ENCODE data around the gene INPP1. TPM values are rescaled to one million over a fixed set of nuclear protein-coding genes. Genes with fewer than 3 reads are reported as not detected.
A peak's percentile ranks its signal among the peaks of the same experiment; 100 is the strongest.

INPP1 gene
- total RNA-seq, 4 donors from 2014 or later = 5.6 to 9.9 (median 8.0) TPM

DNA sequence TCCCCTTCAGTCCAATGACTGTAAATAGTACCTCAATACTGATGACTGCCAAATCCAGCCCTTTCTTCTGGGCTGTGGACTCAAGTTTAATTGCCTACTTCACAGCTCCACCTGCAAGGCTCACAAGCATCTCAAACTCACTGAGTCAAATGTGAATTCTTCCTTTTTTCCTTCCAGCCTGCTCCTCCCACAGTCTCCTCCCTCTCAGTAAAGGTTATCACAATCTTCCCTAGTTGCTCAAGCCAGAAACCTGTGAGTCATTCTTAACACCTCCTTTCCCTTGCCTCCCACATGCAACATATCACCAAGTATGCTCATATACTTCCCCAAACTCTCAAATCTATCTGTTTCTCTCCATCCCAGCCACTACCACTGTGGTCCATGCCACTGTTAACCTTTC lies 61.1 kb downstream of the INPP1 start:
- DNase-seq (no peak), ATAC-seq (no peak)
- no peak overlapping the region for H3K4me3 ChIP-seq
- no peaks in the 10 kb centered on the region for H3K9me3 ChIP-seq
- no peaks in the 10 kb centered on the region for H3K36me3 ChIP-seq
- intact Hi-C loops (cut with DNase I; ENCODE audit: low total_unique reads) = no loop called here
- H3K27me3 ChIP-seq = no peaks in the 10 kb centered on the region
- H3K4me1 ChIP-seq = peaks cover 7 to 8% of the 10 kb centered on the region in 2 donors
- no peak overlapping the region for H3K27ac ChIP-seq
- TF ChIP-seq POLR2A (IDR thresholded peaks at IDR 0.05) = no peak
- TF ChIP-seq, protein P1, sequence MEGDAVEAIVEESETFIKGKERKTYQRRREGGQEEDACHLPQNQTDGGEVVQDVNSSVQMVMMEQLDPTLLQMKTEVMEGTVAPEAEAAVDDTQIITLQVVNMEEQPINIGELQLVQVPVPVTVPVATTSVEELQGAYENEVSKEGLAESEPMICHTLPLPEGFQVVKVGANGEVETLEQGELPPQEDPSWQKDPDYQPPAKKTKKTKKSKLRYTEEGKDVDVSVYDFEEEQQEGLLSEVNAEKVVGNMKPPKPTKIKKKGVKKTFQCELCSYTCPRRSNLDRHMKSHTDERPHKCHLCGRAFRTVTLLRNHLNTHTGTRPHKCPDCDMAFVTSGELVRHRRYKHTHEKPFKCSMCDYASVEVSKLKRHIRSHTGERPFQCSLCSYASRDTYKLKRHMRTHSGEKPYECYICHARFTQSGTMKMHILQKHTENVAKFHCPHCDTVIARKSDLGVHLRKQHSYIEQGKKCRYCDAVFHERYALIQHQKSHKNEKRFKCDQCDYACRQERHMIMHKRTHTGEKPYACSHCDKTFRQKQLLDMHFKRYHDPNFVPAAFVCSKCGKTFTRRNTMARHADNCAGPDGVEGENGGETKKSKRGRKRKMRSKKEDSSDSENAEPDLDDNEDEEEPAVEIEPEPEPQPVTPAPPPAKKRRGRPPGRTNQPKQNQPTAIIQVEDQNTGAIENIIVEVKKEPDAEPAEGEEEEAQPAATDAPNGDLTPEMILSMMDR (IDR thresholded peaks at IDR 0.05 in 4 of 5, conservative IDR thresholded peaks at IDR 0.05 in 1 of 5) = no peak
- in situ Hi-C loops (cut with MboI; ENCODE audit: low sequenced_read_pairs in 4 of 4) = no loop called here

DNA sequence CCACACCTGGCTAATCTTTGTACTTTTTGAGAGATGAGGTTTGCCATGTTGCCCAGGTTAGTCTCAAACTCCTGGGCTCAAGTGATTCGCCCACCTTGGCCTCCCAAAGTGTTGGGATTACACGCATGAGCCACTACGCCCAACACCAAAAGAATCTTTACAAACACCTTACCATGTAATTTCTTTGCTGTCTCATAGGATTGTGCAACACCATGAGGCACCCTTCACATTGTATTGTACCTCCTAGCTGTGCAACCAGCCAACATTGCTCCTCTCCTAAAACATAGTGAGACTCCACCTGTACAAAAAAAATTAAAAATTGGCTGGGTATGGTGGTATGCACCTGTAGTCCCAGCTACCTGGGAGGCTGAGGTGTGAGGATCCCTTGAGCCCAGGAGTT lies 61.7 kb downstream of the INPP1 start:
- in situ Hi-C loops (cut with MboI; ENCODE audit: low sequenced_read_pairs in 4 of 4) (no loop called here), intact Hi-C loops (cut with DNase I; ENCODE audit: low total_unique reads) (no loop called here)
- no peak overlapping the region for H3K27ac ChIP-seq
- H3K36me3 ChIP-seq = no peaks in the 10 kb centered on the region
- no peak overlapping the region for H3K4me3 ChIP-seq
- no peaks in the 10 kb centered on the region for H3K27me3 ChIP-seq
- ATAC-seq (no peak), DNase-seq (no peak)
- H3K9me3 ChIP-seq = no peaks in the 10 kb centered on the region
- no peak for TF ChIP-seq POLR2A (IDR thresholded peaks at IDR 0.05)
- TF ChIP-seq, protein P1 (IDR thresholded peaks at IDR 0.05 in 4 of 5, conservative IDR thresholded peaks at IDR 0.05 in 1 of 5) = no peak
- peaks cover 7 to 9% of the 10 kb centered on the region in 2 donors for H3K4me1 ChIP-seq

DNA sequence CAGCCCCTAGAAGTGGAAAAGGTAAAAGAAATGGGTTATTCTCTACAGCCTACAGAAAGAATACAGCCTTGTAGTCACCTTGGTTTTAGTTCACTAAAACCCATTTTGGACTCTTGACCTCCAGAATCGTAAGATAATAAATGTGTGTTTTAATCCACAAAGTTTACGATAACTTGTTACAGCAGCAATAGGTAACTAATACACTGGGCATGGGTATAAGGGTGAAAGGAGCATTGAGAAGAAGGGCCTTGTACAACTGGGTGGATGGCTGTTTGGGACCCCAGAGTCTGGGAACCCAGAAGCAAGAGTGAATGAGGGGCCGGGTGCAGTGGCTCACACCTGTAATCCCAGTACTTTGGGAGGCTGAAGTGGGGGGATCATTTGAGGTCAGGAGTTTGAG lies 62.6 kb downstream of the INPP1 start:
- DNase-seq = no peak
- TF ChIP-seq POLR2A (IDR thresholded peaks at IDR 0.05) = no peak
- TF ChIP-seq, protein P1 (IDR thresholded peaks at IDR 0.05 in 4 of 5, conservative IDR thresholded peaks at IDR 0.05 in 1 of 5) = no peak
- Histone ChIP-seq H3K4me3 (no peak overlapping the region), H3K27ac (no peak overlapping the region), H3K9me3 (no peaks in the 10 kb centered on the region), H3K4me1 (peaks cover 7 to 9% of the 10 kb centered on the region in 2 donors), H3K27me3 (no peaks in the 10 kb centered on the region), H3K36me3 (no peaks in the 10 kb centered on the region)
- ATAC-seq = no peak
- intact Hi-C loops (cut with DNase I; ENCODE audit: low total_unique reads) = no loop called here
- in situ Hi-C loops (cut with MboI; ENCODE audit: low sequenced_read_pairs in 4 of 4) = no loop called here

DNA sequence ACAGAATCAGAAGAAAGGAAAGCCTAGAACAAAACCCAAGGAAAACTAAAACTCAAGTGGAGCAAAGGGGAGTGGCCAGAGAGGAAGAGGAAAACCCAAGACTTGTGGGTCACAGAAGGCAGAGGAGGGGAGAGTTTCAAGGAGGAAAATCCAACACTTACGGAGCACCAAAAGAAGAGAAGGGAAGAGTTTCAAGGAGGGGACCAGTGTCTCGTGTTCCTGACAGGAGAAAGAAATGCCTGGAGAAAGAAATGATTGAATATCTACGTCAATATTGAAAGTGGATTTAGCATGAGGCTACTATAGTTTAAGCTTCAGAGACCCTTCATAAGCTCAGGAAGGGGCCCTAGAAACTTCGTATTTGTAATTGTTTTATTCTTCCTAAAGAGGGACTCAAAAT lies 63.4 kb downstream of the INPP1 start:
- H3K4me3 ChIP-seq = no peak overlapping the region
- no peak for TF ChIP-seq POLR2A (IDR thresholded peaks at IDR 0.05)
- TF ChIP-seq, protein P1 (IDR thresholded peaks at IDR 0.05 in 4 of 5, conservative IDR thresholded peaks at IDR 0.05 in 1 of 5) = no peak
- no peaks in the 10 kb centered on the region for H3K9me3 ChIP-seq
- H3K36me3 ChIP-seq = no peaks in the 10 kb centered on the region
- no peaks in the 10 kb centered on the region for H3K27me3 ChIP-seq
- DNase-seq (no peak), ATAC-seq (no peak)
- peak overlapping the region in 2 of 4 donors; percentile 30 to 67 for H3K27ac ChIP-seq
- intact Hi-C loops (cut with DNase I; ENCODE audit: low total_unique reads) (no loop called here), in situ Hi-C loops (cut with MboI; ENCODE audit: low sequenced_read_pairs in 4 of 4) (no loop called here)
- H3K4me1 ChIP-seq = peaks cover 7 to 9% of the 10 kb centered on the region in 2 donors

DNA sequence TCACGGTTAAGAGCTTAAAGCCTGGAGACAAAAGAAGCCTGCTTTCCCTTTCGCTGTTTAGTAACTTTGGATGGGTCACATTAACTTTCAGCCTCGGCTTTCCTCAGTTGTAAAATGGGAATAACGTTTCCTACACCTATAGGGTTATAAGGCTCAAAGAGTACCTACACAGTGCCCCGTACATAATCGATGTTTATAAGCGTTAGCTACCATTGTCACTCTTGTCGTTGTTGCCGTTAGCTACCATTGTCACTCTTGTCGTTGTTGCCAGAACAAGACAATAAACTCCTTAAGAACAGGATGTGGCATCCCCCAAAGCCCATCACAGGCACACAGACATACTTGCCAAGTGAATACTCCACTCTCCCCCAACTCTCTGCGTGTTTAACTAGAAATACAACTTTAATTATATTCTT lies 63.9 kb downstream of the INPP1 start:
- TF ChIP-seq, protein P1 (IDR thresholded peaks at IDR 0.05 in 4 of 5, conservative IDR thresholded peaks at IDR 0.05 in 1 of 5) = no peak
- DNase-seq = no peak
- Histone ChIP-seq H3K4me3 (peak overlapping the region; percentile 64 to 89 (median 78)), H3K9me3 (no peaks in the 10 kb centered on the region), H3K4me1 (peaks cover 7 to 9% of the 10 kb centered on the region in 2 donors), H3K27ac (peak overlapping the region; percentile 30 to 78 (median 48)), H3K27me3 (no peaks in the 10 kb centered on the region), H3K36me3 (no peaks in the 10 kb centered on the region)
- in situ Hi-C loops (cut with MboI; ENCODE audit: low sequenced_read_pairs in 4 of 4) (no loop called here), intact Hi-C loops (cut with DNase I; ENCODE audit: low total_unique reads) (no loop called here)
- no peak for ATAC-seq

Data from gastrocnemius medialis (tissue), 4 donors.